Mucosa of descending colon (tissue), 3 donors: Measurements from ENCODE around the gene AREG. TPM values are rescaled to one million over a fixed set of nuclear protein-coding genes. Genes with fewer than 3 reads are reported as not detected.
A peak's percentile ranks its signal among the peaks of the same experiment; 100 is the strongest.

ENCODE experiments used
- ATAC-seq: fragments of 200-7000 bp; cut with Tn5 transposase; one replicate; pipeline ENCODE4 v1.9.1; 2020; ENCODE audit warnings: mild to moderate bottlenecking, moderate library complexity
- DNase-seq, 3 donors: peaks; one replicate each; pipeline ENCODE4 v3.0.0-alpha.2; 2020
- H3K36me3 ChIP-seq: fragments of 200-600 bp; one replicate; pipeline ENCODE4 v1.8.0; 2021; ENCODE audit warnings: low read depth, mild to moderate bottlenecking
- H3K4me1 ChIP-seq: fragments of 200-600 bp; one replicate; pipeline ENCODE4 v1.8.0; 2021; ENCODE audit warnings: low read depth, mild to moderate bottlenecking
- H3K4me3 ChIP-seq: fragments of 200-600 bp; one replicate; pipeline ENCODE4 v1.8.0; 2021; ENCODE audit warnings: mild to moderate bottlenecking
- H3K9me3 ChIP-seq: fragments of 200-600 bp; one replicate; pipeline ENCODE4 v1.8.0; 2021; ENCODE audit warnings: mild to moderate bottlenecking
- CTCF ChIP-seq: fragments of 200-600 bp; IDR thresholded peaks from one replicate; pipeline ENCODE4 v1.8.0; 2022; ENCODE audit warnings: antibody characterized with exemption, mild to moderate bottlenecking
- intact Hi-C, 2 donors: fragments of 100-400 bp; cut with DNase I in 1 of 2; cut with micrococcal nuclease in 1 of 2; formaldehyde crosslinking; loops; one replicate each; pipeline versions ENCODE4 v1.11.0 to v1.11.1; 2022; cut with DNase I, micrococcal nuclease
- total RNA-seq, 3 donors: library from RNA; stranded (reverse); fragmentation: NEBNext Ultra II Directional in 2 of 3; extraction: Animal tissue kit (Norgen Biotek cat#: 25700) in 2 of 3; gene quantifications; one replicate each; pipeline versions ENCODE4 v1.2.1 to v1.2.4, GENCODE V29; 2021 to 2023
- donor health status: DM: no; HTN: no; CAD: no; lungs with moderate emphysema.
- donor health status: DM: no; HTN: no; CAD: no.
- donor health status: DM: no; HTN: yes; CAD: no.

Gene AREG
- total RNA-seq, 3 donors from 2014 or later, result 16.9 to 26.2 (median 18.9) TPM

GRCh38 chr4:74450298-74450683 lies 5.4 kb downstream of the AREG start:
- DNase-seq, result no peak
- no peaks in the 10 kb centered on the region for H3K36me3 ChIP-seq
- H3K9me3 ChIP-seq, result no peaks in the 10 kb centered on the region
- no peak overlapping the region for H3K4me3 ChIP-seq
- no peaks in the 10 kb centered on the region for H3K4me1 ChIP-seq
- intact Hi-C loops, result no loop called here
- ATAC-seq, result no peak
- no peak for TF ChIP-seq CTCF

GRCh38 chr4:74451214-74451661 lies 6.3 kb downstream of the AREG start:
- Histone ChIP-seq H3K9me3 (no peaks in the 10 kb centered on the region), H3K36me3 (no peaks in the 10 kb centered on the region), H3K4me1 (no peaks in the 10 kb centered on the region), H3K4me3 (no peak overlapping the region)
- TF ChIP-seq CTCF, result no peak
- ATAC-seq, result peak; percentile 55
- intact Hi-C loops, result no loop called here
- no peak for DNase-seq

- no peaks in the 10 kb centered on the region for H3K4me1 ChIP-seq
- no peak for TF ChIP-seq CTCF
- intact Hi-C loops, result no loop called here
- DNase-seq (no peak), ATAC-seq (peak; percentile 54)
- no peak overlapping the region for H3K4me3 ChIP-seq
- H3K9me3 ChIP-seq, result no peaks in the 10 kb centered on the region
- H3K36me3 ChIP-seq, result no peaks in the 10 kb centered on the region
Observed at GRCh38 chr4:74453037-74453635, 8.2 kb downstream of the AREG start.

- DNase-seq, result no peak
- TF ChIP-seq CTCF, result no peak
- Histone ChIP-seq H3K4me1 (no peaks in the 10 kb centered on the region), H3K36me3 (no peaks in the 10 kb centered on the region), H3K9me3 (no peaks in the 10 kb centered on the region), H3K4me3 (no peak overlapping the region)
- intact Hi-C loops, result no loop called here
- ATAC-seq, result no peak
Observed at GRCh38 chr4:74453829-74454742, 9.2 kb downstream of the AREG start.

GRCh38 chr4:74455361-74456055 lies 10.6 kb downstream of the AREG start:
- no peak for DNase-seq
- TF ChIP-seq CTCF, result no peak

More at GRCh38 chr4:74455361-74456055, 10.6 kb downstream of the AREG start:
- no peak for ATAC-seq
- Histone ChIP-seq H3K36me3 (no peaks in the 10 kb centered on the region), H3K9me3 (no peaks in the 10 kb centered on the region), H3K4me1 (no peaks in the 10 kb centered on the region), H3K4me3 (no peak overlapping the region)
- intact Hi-C loops, result no loop called here
